Measurements from ENCODE around the gene HAGHL.

HAGHL gene

DNA sequence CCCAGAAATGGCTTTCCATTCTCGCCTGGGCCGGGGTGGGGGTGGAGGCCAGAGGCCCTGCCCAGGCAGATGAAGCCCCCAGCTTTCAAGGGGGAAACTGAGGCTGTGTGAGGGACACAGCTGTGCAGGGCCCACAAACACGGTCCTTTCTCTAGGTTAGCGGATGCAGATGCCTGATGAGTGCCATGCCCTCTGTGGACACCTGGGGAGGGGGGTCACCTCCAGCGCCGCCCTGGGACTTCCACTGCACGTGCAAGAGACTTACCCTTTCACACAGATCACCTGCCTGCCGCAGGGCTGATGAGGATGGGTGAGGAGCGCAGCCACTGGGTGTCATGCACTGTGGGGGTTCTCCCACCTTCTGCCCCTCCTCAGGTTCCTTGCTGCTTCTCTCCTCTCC is 8.5 kb upstream of the HAGHL start:
- Histone ChIP-seq H3K4me2 (ENCODE audit: low read depth, low read length, poor library complexity, severe bottlenecking) (no peak overlapping the region), H3K9me2 (replicated peaks; ENCODE audit: low read depth, low read length) (no peaks in the 10 kb centered on the region), H2AFZ (ENCODE audit: low read length) (no peak overlapping the region), H3F3A (ENCODE audit: low read depth) (no peaks in the 10 kb centered on the region), H3K4me1 (ENCODE audit: insufficient read depth, low read length, poor library complexity, severe bottlenecking) (peaks cover 7% of the 10 kb centered on the region), H3K79me2 (ENCODE audit: insufficient read depth, low read length) (no peaks in the 10 kb centered on the region), H3K9me3 (ENCODE audit: insufficient read depth, low read depth, low read length) (no peaks in the 10 kb centered on the region), H3K9ac (ENCODE audit: low read depth, low read length, poor library complexity, severe bottlenecking) (no peak overlapping the region), H4K20me1 (ENCODE audit: insufficient read depth, low read length, poor library complexity, severe bottlenecking) (no peaks in the 10 kb centered on the region), H3K4me3 (ENCODE audit: low read length, poor library complexity, severe bottlenecking) (no peak overlapping the region), H3K27me3 (ENCODE audit: insufficient read depth, low read length, poor library complexity, severe bottlenecking) (no peaks in the 10 kb centered on the region), H3K36me3 (ENCODE audit: insufficient read depth, low read length) (no peaks in the 10 kb centered on the region)
- TF ChIP-seq, protein P1, sequence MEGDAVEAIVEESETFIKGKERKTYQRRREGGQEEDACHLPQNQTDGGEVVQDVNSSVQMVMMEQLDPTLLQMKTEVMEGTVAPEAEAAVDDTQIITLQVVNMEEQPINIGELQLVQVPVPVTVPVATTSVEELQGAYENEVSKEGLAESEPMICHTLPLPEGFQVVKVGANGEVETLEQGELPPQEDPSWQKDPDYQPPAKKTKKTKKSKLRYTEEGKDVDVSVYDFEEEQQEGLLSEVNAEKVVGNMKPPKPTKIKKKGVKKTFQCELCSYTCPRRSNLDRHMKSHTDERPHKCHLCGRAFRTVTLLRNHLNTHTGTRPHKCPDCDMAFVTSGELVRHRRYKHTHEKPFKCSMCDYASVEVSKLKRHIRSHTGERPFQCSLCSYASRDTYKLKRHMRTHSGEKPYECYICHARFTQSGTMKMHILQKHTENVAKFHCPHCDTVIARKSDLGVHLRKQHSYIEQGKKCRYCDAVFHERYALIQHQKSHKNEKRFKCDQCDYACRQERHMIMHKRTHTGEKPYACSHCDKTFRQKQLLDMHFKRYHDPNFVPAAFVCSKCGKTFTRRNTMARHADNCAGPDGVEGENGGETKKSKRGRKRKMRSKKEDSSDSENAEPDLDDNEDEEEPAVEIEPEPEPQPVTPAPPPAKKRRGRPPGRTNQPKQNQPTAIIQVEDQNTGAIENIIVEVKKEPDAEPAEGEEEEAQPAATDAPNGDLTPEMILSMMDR (conservative IDR thresholded peaks at IDR 0.05; ENCODE audit: low read length) = no peak
- TF ChIP-seq EZH2phosphoT487 (IDR thresholded peaks at IDR 0.05; ENCODE audit: borderline replicate concordance) = no peak

DNA sequence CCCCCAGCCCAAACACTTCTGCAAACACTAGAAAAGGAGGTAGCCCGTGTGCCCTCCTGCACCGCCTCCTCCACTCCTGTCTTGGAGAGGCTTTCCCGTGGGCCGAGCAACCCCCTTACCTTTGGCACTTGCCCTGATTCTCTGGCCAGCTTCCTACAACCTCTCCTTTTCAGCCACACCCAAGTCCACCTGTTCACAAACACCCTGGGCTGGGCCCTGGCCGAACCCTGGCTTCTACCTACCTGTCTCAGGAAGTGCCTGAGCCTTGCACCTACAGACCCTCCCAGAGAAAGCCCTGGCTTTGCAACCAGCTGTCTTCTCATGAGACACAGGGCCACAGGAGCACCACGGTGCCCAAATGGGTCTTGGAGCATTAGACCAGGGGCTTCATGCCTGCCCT is 8.0 kb upstream of the HAGHL start:
- peaks cover 7% of the 10 kb centered on the region for H3K4me1 ChIP-seq (ENCODE audit: insufficient read depth, low read length, poor library complexity, severe bottlenecking)
- peak overlapping the region; percentile 83 for H3K4me3 ChIP-seq (ENCODE audit: low read length, poor library complexity, severe bottlenecking)
- no peak overlapping the region for H2AFZ ChIP-seq (ENCODE audit: low read length)
- peak overlapping the region; percentile 91 for H3K9ac ChIP-seq (ENCODE audit: low read depth, low read length, poor library complexity, severe bottlenecking)
- TF ChIP-seq EZH2phosphoT487 (IDR thresholded peaks at IDR 0.05; ENCODE audit: borderline replicate concordance) = no peak
- TF ChIP-seq, protein P1 (conservative IDR thresholded peaks at IDR 0.05; ENCODE audit: low read length) = no peak
- no peaks in the 10 kb centered on the region for H4K20me1 ChIP-seq (ENCODE audit: insufficient read depth, low read length, poor library complexity, severe bottlenecking)
- no peaks in the 10 kb centered on the region for H3K36me3 ChIP-seq (ENCODE audit: insufficient read depth, low read length)
- no peaks in the 10 kb centered on the region for H3K9me3 ChIP-seq (ENCODE audit: insufficient read depth, low read depth, low read length)
- peak overlapping the region; percentile 85 for H3K4me2 ChIP-seq (ENCODE audit: low read depth, low read length, poor library complexity, severe bottlenecking)
- H3K79me2 ChIP-seq (ENCODE audit: insufficient read depth, low read length) = no peaks in the 10 kb centered on the region
- no peaks in the 10 kb centered on the region for H3F3A ChIP-seq (ENCODE audit: low read depth)
- no peaks in the 10 kb centered on the region for H3K27me3 ChIP-seq (ENCODE audit: insufficient read depth, low read length, poor library complexity, severe bottlenecking)
- H3K9me2 ChIP-seq (replicated peaks; ENCODE audit: low read depth, low read length) = no peaks in the 10 kb centered on the region

GRCh38 chr16:719815-720446 is 7.0 kb upstream of the HAGHL start:
- no peaks in the 10 kb centered on the region for H3K9me3 ChIP-seq (ENCODE audit: insufficient read depth, low read depth, low read length)
- peak overlapping the region; percentile 85 for H3K4me2 ChIP-seq (ENCODE audit: low read depth, low read length, poor library complexity, severe bottlenecking)
- H3K79me2 ChIP-seq (ENCODE audit: insufficient read depth, low read length) = no peaks in the 10 kb centered on the region
- no peaks in the 10 kb centered on the region for H3F3A ChIP-seq (ENCODE audit: low read depth)
- H3K27me3 ChIP-seq (ENCODE audit: insufficient read depth, low read length, poor library complexity, severe bottlenecking) = no peaks in the 10 kb centered on the region
- H4K20me1 ChIP-seq (ENCODE audit: insufficient read depth, low read length, poor library complexity, severe bottlenecking) = no peaks in the 10 kb centered on the region
- H3K9ac ChIP-seq (ENCODE audit: low read depth, low read length, poor library complexity, severe bottlenecking) = peak overlapping the region; percentile 91
- TF ChIP-seq EZH2phosphoT487 (IDR thresholded peaks at IDR 0.05; ENCODE audit: borderline replicate concordance) = no peak
- TF ChIP-seq, protein P1 (conservative IDR thresholded peaks at IDR 0.05; ENCODE audit: low read length) = no peak
- 0 out of 2 replicates have a peak overlapping the region, but pooled peaks have one; percentile 73 for H2AFZ ChIP-seq (ENCODE audit: low read length)
- H3K4me1 ChIP-seq (ENCODE audit: insufficient read depth, low read length, poor library complexity, severe bottlenecking) = peaks cover 7% of the 10 kb centered on the region
- H3K9me2 ChIP-seq (replicated peaks; ENCODE audit: low read depth, low read length) = no peaks in the 10 kb centered on the region
- H3K4me3 ChIP-seq (ENCODE audit: low read length, poor library complexity, severe bottlenecking) = peak overlapping the region; percentile 83
- H3K36me3 ChIP-seq (ENCODE audit: insufficient read depth, low read length) = no peaks in the 10 kb centered on the region

Data from Loucy (cell line).